Astrocyte of the cerebellum (primary cell): Measurements from ENCODE around the gene SBF1.

Source experiments
- DNase-seq: peaks from one replicate; pipeline ENCODE4 v3.0.0-alpha.2; 2011; ENCODE audit warnings: low read depth
- H3K4me3 ChIP-seq: 2 replicates; pipeline ENCODE4 v1.5.1; 2011; ENCODE audit warnings: mild to moderate bottlenecking, low read depth, low read length, moderate library complexity
- in situ Hi-C: cut with HindIII; loops from 2 replicates; pipeline ENCODE4 v1.10.0; 2017; ENCODE audit warnings: low sequenced_read_pairs
- TF ChIP-seq, protein P1 (sequence below): IDR thresholded peaks from 2 replicates; pipeline ENCODE4 v1.5.1; 2012; ENCODE audit warnings: low read length, low read depth, moderate library complexity, mild to moderate bottlenecking; ENCODE audit errors: missing control alignments

SBF1 gene

DNA sequence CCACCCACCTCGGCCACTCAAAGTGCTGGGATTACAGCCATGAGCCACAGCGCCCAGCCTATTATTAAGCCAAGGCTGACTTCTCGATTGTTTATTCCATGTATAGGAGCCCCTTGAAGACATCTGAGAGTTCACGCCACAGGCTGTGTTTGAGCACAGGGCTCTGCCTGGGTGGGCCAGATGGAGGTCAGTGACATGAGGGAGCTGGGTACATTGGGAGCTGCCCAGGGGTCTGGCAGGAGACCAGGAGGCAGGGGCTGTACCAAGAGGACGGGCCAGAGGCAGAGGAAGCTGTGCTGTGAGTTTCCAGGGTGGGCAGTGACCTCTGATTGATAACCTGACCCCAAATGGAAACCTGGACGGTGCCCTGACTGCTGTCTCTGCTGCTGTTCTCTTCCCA lies 27.3 kb upstream of the SBF1 start:
- in situ Hi-C loops = no loop called here
- TF ChIP-seq, protein P1, sequence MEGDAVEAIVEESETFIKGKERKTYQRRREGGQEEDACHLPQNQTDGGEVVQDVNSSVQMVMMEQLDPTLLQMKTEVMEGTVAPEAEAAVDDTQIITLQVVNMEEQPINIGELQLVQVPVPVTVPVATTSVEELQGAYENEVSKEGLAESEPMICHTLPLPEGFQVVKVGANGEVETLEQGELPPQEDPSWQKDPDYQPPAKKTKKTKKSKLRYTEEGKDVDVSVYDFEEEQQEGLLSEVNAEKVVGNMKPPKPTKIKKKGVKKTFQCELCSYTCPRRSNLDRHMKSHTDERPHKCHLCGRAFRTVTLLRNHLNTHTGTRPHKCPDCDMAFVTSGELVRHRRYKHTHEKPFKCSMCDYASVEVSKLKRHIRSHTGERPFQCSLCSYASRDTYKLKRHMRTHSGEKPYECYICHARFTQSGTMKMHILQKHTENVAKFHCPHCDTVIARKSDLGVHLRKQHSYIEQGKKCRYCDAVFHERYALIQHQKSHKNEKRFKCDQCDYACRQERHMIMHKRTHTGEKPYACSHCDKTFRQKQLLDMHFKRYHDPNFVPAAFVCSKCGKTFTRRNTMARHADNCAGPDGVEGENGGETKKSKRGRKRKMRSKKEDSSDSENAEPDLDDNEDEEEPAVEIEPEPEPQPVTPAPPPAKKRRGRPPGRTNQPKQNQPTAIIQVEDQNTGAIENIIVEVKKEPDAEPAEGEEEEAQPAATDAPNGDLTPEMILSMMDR = no peak
- no peak overlapping the region for H3K4me3 ChIP-seq
- DNase-seq = no peak

DNA sequence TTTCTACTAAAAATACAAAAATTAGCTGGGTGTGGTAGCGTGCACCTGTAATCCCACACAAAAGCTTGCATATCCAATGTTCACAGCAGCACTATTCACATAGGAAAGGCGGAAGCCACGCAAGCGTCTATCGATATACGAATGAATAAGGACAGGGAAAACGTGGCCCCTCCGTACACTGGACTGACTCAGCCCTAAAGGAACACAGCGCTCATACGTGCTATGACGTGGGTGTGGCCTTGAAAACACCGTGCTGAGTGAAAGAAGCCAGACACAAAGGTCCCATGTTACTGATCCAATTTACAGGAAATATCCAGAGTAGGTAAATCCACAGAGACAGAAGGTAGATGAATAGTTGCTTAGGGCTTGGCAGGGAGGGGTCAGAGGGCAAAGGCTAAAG lies 25.6 kb upstream of the SBF1 start:
- H3K4me3 ChIP-seq = no peak overlapping the region
- in situ Hi-C loops = no loop called here
- TF ChIP-seq, protein P1 = no peak
- no peak for DNase-seq

DNA sequence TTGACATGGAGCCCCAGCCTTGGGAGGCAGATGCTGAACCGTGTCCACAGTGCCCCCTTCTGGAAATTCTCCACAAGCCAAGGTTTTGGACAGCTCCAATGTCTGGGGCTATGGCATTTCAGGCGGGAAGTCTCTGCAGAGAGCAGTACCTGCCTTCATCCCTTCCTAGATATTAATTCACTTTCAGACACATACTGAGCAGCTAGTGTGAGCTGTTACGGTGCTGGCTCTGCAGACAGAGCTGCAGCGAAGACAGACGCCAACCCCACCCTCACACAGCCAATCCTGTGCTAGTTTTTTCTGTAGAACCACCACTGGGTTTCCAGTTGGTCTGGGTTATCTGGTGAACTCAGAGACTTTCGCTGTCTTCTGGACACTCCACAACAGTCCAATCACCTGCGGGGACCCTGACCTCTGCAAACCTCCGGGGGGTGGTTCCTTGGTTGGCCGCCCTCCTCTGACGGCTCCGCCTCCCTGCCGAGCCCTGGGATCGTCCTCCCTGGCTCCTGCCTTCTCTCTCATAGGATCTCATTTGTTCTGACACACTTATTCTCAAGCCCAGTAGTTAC lies 23.6 kb upstream of the SBF1 start:
- DNase-seq = no peak
- TF ChIP-seq, protein P1 = peak; percentile 68
- no peak overlapping the region for H3K4me3 ChIP-seq
- in situ Hi-C loops = no loop called here

DNA sequence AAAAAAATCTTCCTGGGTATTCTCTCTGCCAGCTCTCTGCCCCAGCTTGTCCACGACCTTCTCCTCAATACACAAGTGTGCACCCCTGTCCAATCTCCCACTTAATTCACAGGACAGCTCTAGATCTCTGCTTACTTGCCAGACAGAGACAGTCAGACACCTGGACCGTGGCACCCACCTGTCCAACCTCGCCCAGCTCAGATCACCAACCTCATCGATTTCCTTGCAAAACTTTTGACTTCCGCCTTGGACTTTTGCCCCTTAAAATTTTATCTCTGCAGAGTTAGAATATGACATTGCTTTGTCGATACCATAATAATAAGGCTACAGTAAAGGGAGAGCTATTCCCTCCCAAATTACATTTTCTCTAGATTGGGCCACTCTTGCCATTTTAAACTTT lies 22.3 kb upstream of the SBF1 start:
- DNase-seq = no peak

DNA sequence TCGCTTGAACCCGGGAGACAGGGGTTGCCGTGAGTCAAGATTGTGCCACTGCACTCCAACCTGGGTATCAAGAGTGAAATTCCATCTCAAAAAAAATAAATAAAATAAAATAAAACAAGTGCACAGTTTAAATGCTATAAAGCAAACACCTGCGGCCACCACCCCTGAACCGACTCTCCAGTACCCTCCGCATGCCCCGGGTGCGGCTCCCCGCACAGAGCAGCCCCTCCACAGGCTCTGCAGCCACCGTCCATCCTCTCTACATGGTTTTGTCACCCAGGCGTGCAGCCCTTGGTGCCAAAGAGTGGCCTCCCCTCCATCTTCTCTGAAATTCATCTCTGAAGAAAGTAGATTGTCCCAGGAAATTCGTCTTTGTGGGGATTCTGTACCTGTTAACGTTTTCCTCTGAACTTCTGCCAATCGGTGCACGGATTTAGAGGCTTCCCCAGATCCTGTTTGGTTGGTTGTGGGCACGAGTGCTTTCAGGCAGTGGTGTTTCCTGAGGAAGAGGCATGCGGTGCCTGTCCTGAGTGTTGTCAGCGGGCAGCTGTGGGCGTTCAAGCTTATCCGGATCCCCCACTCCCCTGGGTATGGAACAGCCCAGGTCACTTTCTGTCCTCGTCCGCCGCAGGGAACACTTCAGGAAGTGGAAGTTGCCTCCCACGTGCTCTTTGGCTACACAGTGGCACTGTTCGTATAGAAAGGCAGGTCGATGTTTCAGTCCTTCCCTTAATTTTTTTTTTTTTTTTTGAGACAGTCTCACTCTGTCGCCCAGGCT lies 15.9 kb upstream of the SBF1 start:
- TF ChIP-seq, protein P1 = no peak
- DNase-seq = no peak
- in situ Hi-C loops = no loop called here
- H3K4me3 ChIP-seq = no peak overlapping the region

More for the DNA sequence above, 22.3 kb upstream of the SBF1 start:
- H3K4me3 ChIP-seq = no peak overlapping the region
- TF ChIP-seq, protein P1 = no peak
- in situ Hi-C loops = no loop called here

DNA sequence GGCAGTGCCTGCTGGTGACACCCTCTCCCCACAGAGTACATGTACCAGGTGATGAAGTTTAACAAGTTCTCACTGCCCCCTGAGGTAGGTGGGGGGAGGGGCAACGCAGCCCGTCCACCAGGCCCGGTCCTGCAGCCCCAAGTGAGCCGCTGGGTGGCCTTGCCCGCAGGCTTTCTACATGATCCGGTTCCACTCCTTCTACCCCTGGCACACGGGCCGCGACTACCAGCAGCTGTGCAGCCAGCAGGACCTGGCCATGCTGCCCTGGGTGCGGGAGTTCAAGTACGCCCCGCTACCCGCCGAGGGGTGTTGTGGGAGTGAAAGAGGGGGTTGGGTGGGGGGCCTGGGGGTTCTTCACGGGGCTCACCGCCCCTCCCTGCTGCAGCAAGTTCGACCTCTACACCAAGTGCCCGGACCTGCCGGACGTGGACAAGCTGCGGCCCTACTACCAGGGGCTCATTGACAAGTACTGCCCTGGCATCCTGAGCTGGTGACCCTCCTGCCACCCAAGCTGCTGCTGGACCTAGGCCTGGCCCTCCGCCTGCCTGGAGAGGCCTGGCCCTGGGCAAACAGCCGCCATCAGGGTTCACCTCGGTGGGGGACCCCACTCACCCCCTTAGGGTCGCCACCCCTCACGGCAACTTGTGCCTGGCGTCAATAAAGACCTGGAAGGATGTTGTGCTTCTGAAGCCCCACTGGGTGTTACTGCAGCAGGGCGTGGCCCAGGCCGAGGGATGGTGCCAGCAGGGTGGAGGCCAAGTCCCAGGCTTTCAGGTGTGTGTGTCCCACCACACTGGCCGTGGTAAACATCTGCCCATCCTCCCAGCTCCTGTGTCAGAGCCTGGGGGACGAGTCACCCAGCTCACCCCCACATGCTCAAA lies 14.8 kb upstream of the SBF1 start:
- DNase-seq = no peak
- no peak overlapping the region for H3K4me3 ChIP-seq
- in situ Hi-C loops = loop anchor here (10.0 kb wide), 1 partner anchor 135 kb away; no protein-coding TSS in a partner anchor
- TF ChIP-seq, protein P1 = no peak
